IMR-90 (cell line): ENCODE measurements around the gene TIMM44. TPM values are rescaled to one million over a fixed set of nuclear protein-coding genes. Genes with fewer than 3 reads are reported as not detected.

Experiments
- ATAC-seq: fragments of 200-7000 bp; cut with Tn5 transposase; 2 replicates; pipeline ENCODE4 v1.9.1; 2020; ENCODE audit warnings: low read depth, mild to moderate bottlenecking, moderate library complexity
- BruUV-seq: library from RNA; stranded (reverse); fragments of 400-500 nt; replicated peaks from 2 replicates; lab custom pipeline; 2021; lab: Mats Ljungman, UMichigan
- CTCF ChIA-PET: fragments of 300-600 bp; formaldehyde crosslinking; extraction: SDS; loops from one replicate; lab custom pipeline; 2021; ENCODE audit warnings: antibody characterized with exemption; lab: Yijun Ruan, JAX
- POLR2A ChIA-PET: fragments of 300-600 bp; sonication (Branson Sonifier 250); formaldehyde crosslinking; loops from one replicate; lab custom pipeline; 2022; ENCODE audit warnings: antibody characterized with exemption; ENCODE audit not compliant: unreplicated experiment; lab: Charles Lee
- DNase-seq: peaks from one replicate; pipeline ENCODE4 v3.0.0; 2013
- H2AFZ ChIP-seq: replicated peaks from 2 replicates; pipeline ENCODE3; 2013; ENCODE audit warnings: low read length, mild to moderate bottlenecking; ENCODE audit not compliant: poor library complexity
- H2AK5ac ChIP-seq: 2 replicates; pipeline ENCODE4 v1.6.1; 2013; ENCODE audit warnings: low read depth, low read length, inconsistent platforms
- H2AK9ac ChIP-seq: replicated peaks from 2 replicates; pipeline ENCODE3; 2013; ENCODE audit warnings: mild to moderate bottlenecking, low read depth, low read length, moderate library complexity; ENCODE audit not compliant: poor library complexity
- H2BK120ac ChIP-seq: 2 replicates; pipeline ENCODE4 v1.6.1; 2013; ENCODE audit warnings: low read depth, low read length, inconsistent platforms
- H2BK15ac ChIP-seq: 3 replicates; pipeline ENCODE4 v1.6.1; 2013; ENCODE audit warnings: low read depth, low read length, inconsistent platforms
- H2BK20ac ChIP-seq: 2 replicates; pipeline ENCODE4 v1.6.1; 2013; ENCODE audit warnings: low read depth, mild to moderate bottlenecking, inconsistent platforms, low read length, moderate library complexity
- H2BK5ac ChIP-seq: 2 replicates; pipeline ENCODE4 v1.6.1; 2013; ENCODE audit warnings: mild to moderate bottlenecking, low read depth, low read length, inconsistent platforms; ENCODE audit not compliant: poor library complexity, severe bottlenecking
- H3K14ac ChIP-seq: replicated peaks from 2 replicates; pipeline ENCODE4 v1.6.1; 2013; ENCODE audit warnings: low read depth, low read length, inconsistent platforms
- H3K18ac ChIP-seq: 2 replicates; pipeline ENCODE4 v1.6.1; 2013; ENCODE audit warnings: low read depth, low read length, control low read depth
- H3K23ac ChIP-seq: 2 replicates; pipeline ENCODE4 v1.6.1; 2013; ENCODE audit warnings: low read depth, low read length, inconsistent platforms
- H3K27ac ChIP-seq: 2 replicates; pipeline ENCODE4 v1.5.1; 2013; ENCODE audit warnings: mild to moderate bottlenecking, control low read depth, low read length; ENCODE audit not compliant: insufficient read depth
- H3K27me3 ChIP-seq: 2 replicates; pipeline ENCODE4 v1.6.1; 2013; ENCODE audit warnings: low read length; ENCODE audit not compliant: control insufficient read depth, insufficient read depth
- H3K36me3 ChIP-seq: 2 replicates; pipeline ENCODE4 v1.6.1; 2013; ENCODE audit warnings: low read length, mixed read lengths; ENCODE audit not compliant: control insufficient read depth, insufficient read depth
- H3K4ac ChIP-seq: 2 replicates; pipeline ENCODE4 v1.6.1; 2013; ENCODE audit warnings: low read depth, low read length, inconsistent platforms
- H3K4me1 ChIP-seq: 2 replicates; pipeline ENCODE4 v1.6.1; 2013; ENCODE audit warnings: low read length, mixed read lengths; ENCODE audit not compliant: control insufficient read depth, insufficient read depth
- H3K4me2 ChIP-seq: 2 replicates; pipeline ENCODE4 v1.6.1; 2013; ENCODE audit warnings: low read depth, mild to moderate bottlenecking, control low read depth, low read length, moderate library complexity
- H3K4me3 ChIP-seq: 2 replicates; pipeline ENCODE4 v1.5.1; 2013; ENCODE audit warnings: low read depth, mild to moderate bottlenecking, control low read depth, low read length, moderate library complexity; ENCODE audit not compliant: insufficient read depth
- H3K56ac ChIP-seq: 2 replicates; pipeline ENCODE4 v1.6.1; 2013; ENCODE audit warnings: low read length, inconsistent platforms; ENCODE audit not compliant: insufficient read depth; ENCODE audit errors: extremely low read depth
- H3K79me1 ChIP-seq, 2 experiments: 2 replicates each; pipeline ENCODE4 v1.6.1; 2013; ENCODE audit warnings: low read length in 2 of 2, inconsistent platforms in 1 of 2, low read depth in 1 of 2
- H3K9ac ChIP-seq: 2 replicates; pipeline ENCODE4 v1.6.1; 2013; ENCODE audit warnings: low read depth, low read length, control low read depth
- H3K9me1 ChIP-seq: 2 replicates; pipeline ENCODE4 v1.6.1; 2013; ENCODE audit warnings: low read length, inconsistent platforms; ENCODE audit not compliant: insufficient read depth
- H3K9me3 ChIP-seq: 2 replicates; pipeline ENCODE4 v1.6.1; 2013; ENCODE audit warnings: low read length; ENCODE audit not compliant: control insufficient read depth, insufficient read depth
- H4K20me1 ChIP-seq: 2 replicates; pipeline ENCODE4 v1.6.1; 2013; ENCODE audit warnings: low read length, inconsistent platforms; ENCODE audit not compliant: insufficient read depth
- H4K5ac ChIP-seq: 2 replicates; pipeline ENCODE4 v1.6.1; 2013; ENCODE audit warnings: mild to moderate bottlenecking, low read depth, low read length, control low read depth
- H4K8ac ChIP-seq, 2 experiments: 2 replicates each; pipeline ENCODE4 v1.6.1; 2013; ENCODE audit warnings: low read depth in 2 of 2, low read length in 2 of 2, control low read depth in 1 of 2, inconsistent platforms in 1 of 2
- H4K91ac ChIP-seq: 2 replicates; pipeline ENCODE4 v1.6.1; 2013; ENCODE audit warnings: low read depth, low read length, inconsistent platforms; ENCODE audit not compliant: insufficient read depth
- BHLHE40 ChIP-seq: fragments of 150-350 bp; IDR thresholded peaks from 2 replicates; pipeline ENCODE4 v1.6.1; 2016; ENCODE audit warnings: mild to moderate bottlenecking, low read depth, low read length
- CEBPB ChIP-seq: IDR thresholded peaks from 2 replicates; pipeline ENCODE4 v1.6.1; 2012; ENCODE audit warnings: low read depth, low read length, improper control_type of control experiment
- CHD1 ChIP-seq: IDR thresholded peaks from 2 replicates; pipeline ENCODE4 v1.6.1; 2012; ENCODE audit warnings: low read depth, low read length, improper control_type of control experiment
- FOS ChIP-seq: fragments of 150-350 bp; IDR thresholded peaks from 2 replicates; pipeline ENCODE4 v1.6.1; 2016; ENCODE audit warnings: low read depth, low read length
- MAFK ChIP-seq: IDR thresholded peaks from 2 replicates; pipeline ENCODE4 v1.6.1; 2012; ENCODE audit warnings: low read depth, low read length, improper control_type of control experiment
- MXI1 ChIP-seq: IDR thresholded peaks from 2 replicates; pipeline ENCODE4 v1.6.1; 2012; ENCODE audit warnings: low read depth, mild to moderate bottlenecking, low read length, moderate library complexity, borderline replicate concordance
- RAD21 ChIP-seq: IDR thresholded peaks from 2 replicates; pipeline ENCODE4 v1.6.1; 2012; ENCODE audit warnings: low read length, improper control_type of control experiment
- RCOR1 ChIP-seq: IDR thresholded peaks from 2 replicates; pipeline ENCODE4 v1.6.1; 2012; ENCODE audit warnings: mild to moderate bottlenecking, low read length, improper control_type of control experiment; ENCODE audit not compliant: insufficient replicate concordance
- RFX5 ChIP-seq: IDR thresholded peaks from 2 replicates; pipeline ENCODE4 v1.8.0; 2012; ENCODE audit warnings: low read depth, mild to moderate bottlenecking, low read length, moderate library complexity
- SMC3 ChIP-seq: fragments of 150-350 bp; IDR thresholded peaks from 2 replicates; pipeline ENCODE4 v1.6.1; 2016; ENCODE audit warnings: low read depth, mild to moderate bottlenecking, antibody characterized with exemption, low read length, moderate library complexity
- WGBS, 2 experiments: methylation state at CpG; one replicate each; pipeline versions ENCODE4 v1.1.5 to v1.1.7; 2013; ENCODE audit warnings: missing lambda C conversion rate in 2 of 2; ENCODE audit not compliant: insufficient read length in 1 of 2; ENCODE audit errors: extremely low coverage in 2 of 2; 5-methylcytosine and 5-hydroxymethylcytosine counted together
- dilution Hi-C: fragments of 300-500 bp; cut with HindIII; formaldehyde crosslinking; loops from one replicate; pipeline ENCODE4 v1.14.3; 2018; ENCODE audit warnings: low sequenced_read_pairs; ENCODE audit not compliant: unreplicated experiment
- in situ Hi-C: fragments of 300-500 bp; cut with MboI; formaldehyde crosslinking; loops from 3 replicates; pipeline ENCODE4 v1.14.3; 2019; ENCODE audit warnings: low sequenced_read_pairs, inconsistent platforms, mixed read lengths
- intact Hi-C: fragments of 100-400 bp; cut with micrococcal nuclease; formaldehyde crosslinking; loops from 2 replicates; pipeline ENCODE4 v1.10.0; 2022
- polyA plus RNA-seq, 3 experiments: library from polyadenylated mRNA; depleted of rRNA; stranded (reverse); fragments of >200 nt; gene quantifications; 2 replicates each; pipeline ENCODE4 v1.2.3, GENCODE V29; 2012; ENCODE audit warnings: low replicate concordance in 1 of 3
- total RNA-seq: library from RNA; depleted of rRNA; stranded (reverse); fragments of >200 nt; gene quantifications from 2 replicates; pipeline ENCODE4 v1.2.3, GENCODE V29; 2012
- TF ChIP-seq, protein P1 (sequence below): fragments of 150-350 bp; IDR thresholded peaks from 2 replicates; pipeline ENCODE4 v1.6.1; 2017; ENCODE audit warnings: mild to moderate bottlenecking, antibody characterized with exemption, low read length, low read depth
- TF ChIP-seq, protein P2 (sequence below): conservative IDR thresholded peaks from 2 replicates; pipeline ENCODE4 v1.5.1; 2012; ENCODE audit warnings: mild to moderate bottlenecking, low read depth, low read length, improper control_type of control experiment
- TF ChIP-seq, protein P3 (sequence below): fragments of 150-350 bp; IDR thresholded peaks from 2 replicates; pipeline ENCODE4 v1.6.1; 2016; ENCODE audit warnings: low read depth, mild to moderate bottlenecking, low read length, moderate library complexity, borderline replicate concordance

TIMM44 gene
- total and polyA plus RNA-seq, 2 of the 4 experiments (the other 2 are of a cell fraction) = 37.6 to 52.3 TPM

DNA sequence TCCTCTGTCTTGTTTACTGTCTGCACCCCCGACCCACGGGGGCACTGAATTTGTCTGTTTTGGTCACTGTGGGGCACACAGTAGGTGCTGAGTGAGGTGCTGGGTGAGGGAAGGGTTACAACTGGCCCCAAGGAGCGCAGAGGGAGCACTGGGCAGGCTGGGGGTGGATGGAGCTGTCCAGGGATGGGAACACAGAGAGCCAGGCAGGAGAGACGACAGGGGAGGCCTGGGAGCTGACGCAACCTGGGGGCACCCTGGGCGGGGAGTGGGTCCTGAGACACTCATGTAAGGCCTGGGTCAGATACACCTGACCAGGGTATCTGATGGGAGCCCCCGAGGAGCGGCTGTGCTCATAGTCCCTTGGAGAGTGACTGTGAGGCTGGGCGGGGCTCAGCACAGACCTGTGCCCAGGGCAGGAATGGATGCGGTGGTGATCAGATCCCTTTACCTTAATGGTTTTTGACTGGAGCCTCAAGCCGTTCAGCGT, 37.2 kb upstream of the TIMM44 start:
- 90% methylated on average over 5 of the region's 12 CpGs; no CpG with 5 or more reads in 1 of the 2 experiments for WGBS, 2 experiments
- intact Hi-C loops (no loop called here), in situ Hi-C loops (no loop called here), dilution Hi-C loops (no loop called here)
- Histone ChIP-seq H3K56ac (no peak overlapping the region), H3K36me3 (peaks cover 69% of the 10 kb centered on the region), H2AFZ (no peak overlapping the region), H3K9me1 (peaks cover 7% of the 10 kb centered on the region; the same call in 1 of the 2 replicates), H2BK20ac (no peak overlapping the region), H3K23ac (no peak overlapping the region), H2BK15ac (no peak overlapping the region), H3K4me2 (no peak overlapping the region), H3K9ac (no peak overlapping the region), H3K9me3 (no peaks in the 10 kb centered on the region), H3K4ac (no peak overlapping the region), H2AK5ac (no peak overlapping the region), H2BK5ac (no peak overlapping the region), H4K8ac (no peak overlapping the region), H3K79me1 (peaks cover 33 to 66% of the 10 kb centered on the region in 2 experiments), H3K18ac (no peak overlapping the region), H3K27ac (no peak overlapping the region), H3K27me3 (no peaks in the 10 kb centered on the region), H2BK120ac (no peak overlapping the region), H4K91ac (no peak overlapping the region), H3K14ac (no peak overlapping the region), H4K20me1 (peaks cover 89% of the 10 kb centered on the region), H4K5ac (no peak overlapping the region), H2AK9ac (no peak overlapping the region), H3K4me3 (no peak overlapping the region), H3K4me1 (no peaks in the 10 kb centered on the region; the same call in 1 of the 2 replicates)
- TF ChIP-seq SMC3 (no peak), MXI1 (no peak), FOS (no peak), BHLHE40 (no peak), CHD1 (no peak), RAD21 (no peak), RFX5 (no peak), MAFK (no peak), CEBPB (no peak), RCOR1 (no peak)
- TF ChIP-seq, protein P1, sequence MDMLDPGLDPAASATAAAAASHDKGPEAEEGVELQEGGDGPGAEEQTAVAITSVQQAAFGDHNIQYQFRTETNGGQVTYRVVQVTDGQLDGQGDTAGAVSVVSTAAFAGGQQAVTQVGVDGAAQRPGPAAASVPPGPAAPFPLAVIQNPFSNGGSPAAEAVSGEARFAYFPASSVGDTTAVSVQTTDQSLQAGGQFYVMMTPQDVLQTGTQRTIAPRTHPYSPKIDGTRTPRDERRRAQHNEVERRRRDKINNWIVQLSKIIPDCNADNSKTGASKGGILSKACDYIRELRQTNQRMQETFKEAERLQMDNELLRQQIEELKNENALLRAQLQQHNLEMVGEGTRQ = no peak
- TF ChIP-seq, protein P2, sequence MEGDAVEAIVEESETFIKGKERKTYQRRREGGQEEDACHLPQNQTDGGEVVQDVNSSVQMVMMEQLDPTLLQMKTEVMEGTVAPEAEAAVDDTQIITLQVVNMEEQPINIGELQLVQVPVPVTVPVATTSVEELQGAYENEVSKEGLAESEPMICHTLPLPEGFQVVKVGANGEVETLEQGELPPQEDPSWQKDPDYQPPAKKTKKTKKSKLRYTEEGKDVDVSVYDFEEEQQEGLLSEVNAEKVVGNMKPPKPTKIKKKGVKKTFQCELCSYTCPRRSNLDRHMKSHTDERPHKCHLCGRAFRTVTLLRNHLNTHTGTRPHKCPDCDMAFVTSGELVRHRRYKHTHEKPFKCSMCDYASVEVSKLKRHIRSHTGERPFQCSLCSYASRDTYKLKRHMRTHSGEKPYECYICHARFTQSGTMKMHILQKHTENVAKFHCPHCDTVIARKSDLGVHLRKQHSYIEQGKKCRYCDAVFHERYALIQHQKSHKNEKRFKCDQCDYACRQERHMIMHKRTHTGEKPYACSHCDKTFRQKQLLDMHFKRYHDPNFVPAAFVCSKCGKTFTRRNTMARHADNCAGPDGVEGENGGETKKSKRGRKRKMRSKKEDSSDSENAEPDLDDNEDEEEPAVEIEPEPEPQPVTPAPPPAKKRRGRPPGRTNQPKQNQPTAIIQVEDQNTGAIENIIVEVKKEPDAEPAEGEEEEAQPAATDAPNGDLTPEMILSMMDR = no peak
- TF ChIP-seq, protein P3, sequence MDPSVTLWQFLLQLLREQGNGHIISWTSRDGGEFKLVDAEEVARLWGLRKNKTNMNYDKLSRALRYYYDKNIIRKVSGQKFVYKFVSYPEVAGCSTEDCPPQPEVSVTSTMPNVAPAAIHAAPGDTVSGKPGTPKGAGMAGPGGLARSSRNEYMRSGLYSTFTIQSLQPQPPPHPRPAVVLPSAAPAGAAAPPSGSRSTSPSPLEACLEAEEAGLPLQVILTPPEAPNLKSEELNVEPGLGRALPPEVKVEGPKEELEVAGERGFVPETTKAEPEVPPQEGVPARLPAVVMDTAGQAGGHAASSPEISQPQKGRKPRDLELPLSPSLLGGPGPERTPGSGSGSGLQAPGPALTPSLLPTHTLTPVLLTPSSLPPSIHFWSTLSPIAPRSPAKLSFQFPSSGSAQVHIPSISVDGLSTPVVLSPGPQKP = no peak
- DNase-seq (no peak), ATAC-seq (no peak)
- ChIA-PET CTCF (no interaction called here), POLR2A (no interaction called here)
- BruUV-seq = no TSS peak
